Pancreas (tissue), 10 donors: Measurements from ENCODE around the gene VAMP8. TPM values are rescaled to one million over a fixed set of nuclear protein-coding genes. Genes with fewer than 3 reads are reported as not detected.

Experiments
- ATAC-seq, 4 donors: fragments of 200-7000 bp; cut with Tn5 transposase; one replicate each; pipeline versions ENCODE4 v1.8.0 to v1.9.1; 2020; ENCODE audit warnings: mild to moderate bottlenecking in 4 of 4, moderate library complexity in 4 of 4
- DNase-seq, 6 donors: peaks; one replicate each; pipeline ENCODE4 v3.0.0-alpha.2; 2020
- FAIRE-seq: peaks from 2 replicates; lab custom pipeline; 2012; peaks lifted over from hg19 to GRCh38; lab: Jason Lieb, UNC
- H3K27ac ChIP-seq, 4 donors: fragments of 200-600 bp; sonication (generic); 1 replicate in 3 of 4; 2 replicates in 1 of 4; pipeline versions ENCODE4 v1.5.0 to v1.8.0; 2020
- H3K27me3 ChIP-seq, 4 donors: fragments of 200-600 bp; one replicate each; pipeline ENCODE4 v1.8.0; 2021
- H3K36me3 ChIP-seq, 3 donors: fragments of 200-600 bp; sonication (generic) in 1 of 3; one replicate each; pipeline versions ENCODE4 v1.5.0 to v1.8.0; 2020 to 2021
- H3K4me1 ChIP-seq, 3 donors: fragments of 200-600 bp; one replicate each; pipeline ENCODE4 v1.8.0; 2021
- H3K4me3 ChIP-seq, 4 donors: fragments of 200-600 bp; sonication (generic) in 2 of 4; one replicate each; pipeline versions ENCODE4 v1.5.0 to v1.8.0; 2020 to 2021
- H3K9me3 ChIP-seq, 4 donors: fragments of 200-600 bp; one replicate each; pipeline ENCODE4 v1.8.0; 2021
- WGBS, 2 donors: extraction: QIAGEN DNeasy Blood & Tissue Kit; methylation state at CpG; one replicate each; pipeline ENCODE4 v1.1.7; 2013; 5-methylcytosine and 5-hydroxymethylcytosine counted together
- intact Hi-C, 3 donors: fragments of 100-400 bp; cut with DNase I; formaldehyde crosslinking; loops; one replicate each; pipeline versions ENCODE4 v1.11.1 to v1.14.2; 2022
- polyA plus RNA-seq, 2 donors: library from polyadenylated mRNA; stranded (reverse); fragments of 200-250 nt; gene quantifications; one replicate each; pipeline ENCODE4 v1.2.3, GENCODE V29; 2013
- total RNA-seq, 6 donors: library from RNA; stranded (reverse); fragmentation: NEBNext Ultra II Directional in 4 of 6; extraction: Animal tissue kit (Norgen Biotek cat#: 25700) in 4 of 6; gene quantifications; one replicate each; pipeline versions ENCODE4 v1.2.1 to v1.2.4, GENCODE V29; 2021 to 2023
- TF ChIP-seq, protein P1 (sequence below), 4 donors: fragments of 200-600 bp; sonication (generic) in 3 of 4; IDR thresholded peaks; one replicate each; pipeline versions ENCODE4 v1.5.0 to v1.8.0; 2021; ENCODE audit warnings: antibody characterized with exemption in 4 of 4
- donor health status: healthy with polysubstance abuse.
- donor health status: DM: no; HTN: no; CAD: no; lungs with moderate emphysema.
- donor health status: DM: no; HTN: no; CAD: no.
- donor health status: control.
- donor health status: control.
- donor health status: Bipolar disorder and iron deficiency.
- donor health status: DM: yes; HTN: yes; CAD: no.
- donor health status: DM: no; HTN: no; CAD: no.
- donor health status: DM: no; HTN: no; CAD: no.
- donor health status: DM: yes; HTN: yes; CAD: no.

VAMP8 gene
- total RNA-seq (100 to 1,000 TPM in 1 of 6 donors, 10 to 100 TPM in 5; 57.7 to 109 (median 69.7) TPM), polyA plus RNA-seq (100 to 1,000 TPM; 137 to 150 TPM)

DNA sequence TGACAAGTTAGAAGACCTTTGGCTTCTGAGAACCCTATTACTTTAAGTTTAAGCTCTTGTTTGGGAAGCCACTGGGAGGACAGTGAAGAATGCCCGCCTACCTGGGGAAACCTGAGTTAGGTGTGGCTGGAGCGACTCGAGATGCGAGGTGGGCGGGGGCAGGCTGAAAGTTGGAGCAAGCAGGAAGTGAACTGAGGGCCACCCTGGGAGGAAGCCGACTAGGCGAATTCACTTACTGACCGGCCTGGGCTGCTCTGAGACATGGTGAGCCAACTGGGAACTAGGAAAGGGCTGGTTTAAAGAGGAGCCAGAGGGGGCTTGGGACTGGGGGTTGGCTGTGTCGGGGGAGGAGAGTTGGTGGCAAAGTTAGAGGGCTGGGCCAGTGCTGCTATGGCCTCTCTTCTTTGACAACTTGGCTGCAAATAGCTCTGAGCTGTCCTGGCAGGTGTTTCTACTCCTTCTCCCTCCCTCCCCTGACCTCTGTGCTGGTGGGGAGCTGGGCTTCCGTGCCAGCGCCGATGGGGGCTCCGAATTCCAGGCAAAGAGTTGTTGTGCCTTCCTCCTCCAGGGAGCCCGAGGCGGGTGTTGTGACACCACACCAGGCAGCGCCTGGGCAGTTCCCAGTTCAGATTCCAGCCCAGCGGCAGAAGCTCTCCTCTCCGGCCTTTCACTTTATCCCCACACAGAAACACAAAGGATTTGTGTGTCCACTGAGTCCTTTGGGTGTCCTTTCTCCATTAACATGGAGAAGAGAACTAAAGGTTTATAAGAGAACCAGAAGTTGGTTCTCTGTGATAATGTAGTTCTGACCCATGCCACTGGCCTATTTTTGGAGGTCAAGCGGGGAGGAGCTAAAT lies at the start of gene VAMP8:
Gene VAMP8, plus strand, starts transcription at position 201 of the 857 bp plus-strand sequence. Its CDS starts 61 bp downstream, at position 262.
- H3K4me1 ChIP-seq = peaks cover 9 to 18% (median 11%) of the 10 kb centered on the region in 3 donors
- peak; percentile 78 to 90 (median 82) for DNase-seq
- no peaks in the 10 kb centered on the region for H3K9me3 ChIP-seq
- peak; percentile 85 to 93 (median 90) for ATAC-seq
- no peak for FAIRE-seq
- H3K27ac ChIP-seq = peak within 1 kb of the TSS; percentile 75 to 91 (median 83)
- no peaks in the 10 kb centered on the region for H3K27me3 ChIP-seq
- peaks cover 0 to 4% (median 0%) of the 10 kb centered on the region in 3 donors for H3K36me3 ChIP-seq
- WGBS, 2 donors = 5 to 6% methylated on average over 19 of the region's 19 CpGs
- H3K4me3 ChIP-seq = peak within 1 kb of the TSS; percentile 32 to 70 (median 50)
- TF ChIP-seq, protein P1, sequence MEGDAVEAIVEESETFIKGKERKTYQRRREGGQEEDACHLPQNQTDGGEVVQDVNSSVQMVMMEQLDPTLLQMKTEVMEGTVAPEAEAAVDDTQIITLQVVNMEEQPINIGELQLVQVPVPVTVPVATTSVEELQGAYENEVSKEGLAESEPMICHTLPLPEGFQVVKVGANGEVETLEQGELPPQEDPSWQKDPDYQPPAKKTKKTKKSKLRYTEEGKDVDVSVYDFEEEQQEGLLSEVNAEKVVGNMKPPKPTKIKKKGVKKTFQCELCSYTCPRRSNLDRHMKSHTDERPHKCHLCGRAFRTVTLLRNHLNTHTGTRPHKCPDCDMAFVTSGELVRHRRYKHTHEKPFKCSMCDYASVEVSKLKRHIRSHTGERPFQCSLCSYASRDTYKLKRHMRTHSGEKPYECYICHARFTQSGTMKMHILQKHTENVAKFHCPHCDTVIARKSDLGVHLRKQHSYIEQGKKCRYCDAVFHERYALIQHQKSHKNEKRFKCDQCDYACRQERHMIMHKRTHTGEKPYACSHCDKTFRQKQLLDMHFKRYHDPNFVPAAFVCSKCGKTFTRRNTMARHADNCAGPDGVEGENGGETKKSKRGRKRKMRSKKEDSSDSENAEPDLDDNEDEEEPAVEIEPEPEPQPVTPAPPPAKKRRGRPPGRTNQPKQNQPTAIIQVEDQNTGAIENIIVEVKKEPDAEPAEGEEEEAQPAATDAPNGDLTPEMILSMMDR (IDR thresholded peaks at IDR 0.05) = no peak
- intact Hi-C loops = no loop called here

GRCh38 chr2:85527787-85528186 lies 49.6 kb upstream of the VAMP8 start:
- no peak for FAIRE-seq
- DNase-seq = no peak
- intact Hi-C loops = no loop called here
- TF ChIP-seq, protein P1 (IDR thresholded peaks at IDR 0.05) = no peak
- Histone ChIP-seq H3K27ac (no peak overlapping the region), H3K4me1 (peaks cover 0 to 12% (median 6%) of the 10 kb centered on the region in 3 donors), H3K9me3 (no peaks in the 10 kb centered on the region), H3K4me3 (no peak overlapping the region), H3K27me3 (no peaks in the 10 kb centered on the region), H3K36me3 (no peaks in the 10 kb centered on the region)
- ATAC-seq = no peak

- intact Hi-C loops = no loop called here
- no peak overlapping the region for H3K27ac ChIP-seq
- no peak for ATAC-seq
- H3K4me1 ChIP-seq = peaks cover 0 to 12% (median 6%) of the 10 kb centered on the region in 3 donors
- no peak for DNase-seq
- no peaks in the 10 kb centered on the region for H3K27me3 ChIP-seq
- no peak overlapping the region for H3K4me3 ChIP-seq
- TF ChIP-seq, protein P1 (IDR thresholded peaks at IDR 0.05) = no peak
- FAIRE-seq = no peak
- no peaks in the 10 kb centered on the region for H3K9me3 ChIP-seq
- H3K36me3 ChIP-seq = no peaks in the 10 kb centered on the region
- 91 to 93% methylated on average over 2 of the region's 2 CpGs for WGBS, 2 donors
Observed at GRCh38 chr2:85528355-85528754, 49.0 kb upstream of the VAMP8 start.

DNA sequence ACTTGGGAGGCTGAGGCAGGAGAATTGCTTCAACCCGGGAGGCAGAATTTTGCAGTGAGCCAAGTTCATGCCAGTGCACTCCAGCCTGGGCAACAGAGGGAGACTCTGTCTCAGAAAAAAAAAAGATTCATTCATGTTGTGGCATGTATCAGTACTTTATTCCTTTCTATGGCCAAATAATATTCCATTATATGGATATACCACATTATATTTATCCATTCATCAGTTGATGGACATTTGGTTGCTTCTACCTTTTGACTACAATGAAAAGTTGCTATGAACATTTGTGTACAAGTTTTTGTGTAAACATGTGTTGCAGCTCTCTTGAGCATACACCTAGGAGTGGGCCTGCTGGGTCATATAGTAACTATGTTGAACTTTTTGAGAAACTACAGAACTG lies 47.6 kb upstream of the VAMP8 start:
- TF ChIP-seq, protein P1 (IDR thresholded peaks at IDR 0.05) = no peak
- H3K4me3 ChIP-seq = no peak overlapping the region
- DNase-seq (no peak), ATAC-seq (no peak), FAIRE-seq (no peak)
- intact Hi-C loops = loop anchor here in 1 of 3 donors (10.0 kb wide), 1 partner anchor 55 kb away; no protein-coding TSS in a partner anchor
- 94 to 100% methylated on average over 1 of the region's 1 CpG for WGBS, 2 donors
- H3K9me3 ChIP-seq = no peaks in the 10 kb centered on the region
- H3K4me1 ChIP-seq = peaks cover 0 to 2% (median 1%) of the 10 kb centered on the region in 3 donors
- H3K27me3 ChIP-seq = no peaks in the 10 kb centered on the region
- no peak overlapping the region for H3K27ac ChIP-seq
- H3K36me3 ChIP-seq = no peaks in the 10 kb centered on the region
